Endodermal cell (in vitro differentiated cells): ENCODE results near the gene ST8SIA5. TPM values are rescaled to one million over a fixed set of nuclear protein-coding genes. Genes with fewer than 3 reads are reported as not detected.

Experiments
- DNase-seq: peaks from one replicate; pipeline ENCODE4 v3.0.0-alpha.2; 2017
- H3K27ac ChIP-seq: 2 replicates; pipeline ENCODE4 v1.5.1; 2013; ENCODE audit warnings: mild to moderate bottlenecking, low read depth, low read length, moderate library complexity
- H3K27me3 ChIP-seq: 2 replicates; pipeline ENCODE4 v1.6.1; 2013; ENCODE audit warnings: mild to moderate bottlenecking, low read length, moderate library complexity; ENCODE audit not compliant: insufficient read depth, control insufficient read depth, poor library complexity, severe bottlenecking
- H3K36me3 ChIP-seq: 2 replicates; pipeline ENCODE4 v1.7.0; 2013; ENCODE audit warnings: mild to moderate bottlenecking, low read length, moderate library complexity; ENCODE audit not compliant: control insufficient read depth, insufficient read depth
- H3K4me1 ChIP-seq: one replicate; pipeline ENCODE4 v1.7.0; 2013; ENCODE audit warnings: low read length; ENCODE audit not compliant: control insufficient read depth, insufficient read depth
- H3K4me3 ChIP-seq: 2 replicates; pipeline ENCODE4 v1.5.1; 2013; ENCODE audit warnings: mild to moderate bottlenecking, low read length, moderate library complexity
- H3K9ac ChIP-seq: 2 replicates; pipeline ENCODE4 v1.6.1; 2013; ENCODE audit warnings: mild to moderate bottlenecking, low read length, moderate library complexity; ENCODE audit not compliant: poor library complexity, severe bottlenecking; ENCODE audit errors: extremely low read depth
- H3K9me3 ChIP-seq: 2 replicates; pipeline ENCODE4 v1.6.1; 2013; ENCODE audit warnings: mild to moderate bottlenecking, low read length, moderate library complexity; ENCODE audit not compliant: control insufficient read depth
- H3K27ac Mint-ChIP-seq: 2 replicates; pipeline ENCODE4 v1.8.0; 2020; ENCODE audit warnings: mixed read lengths
- H3K27me3 Mint-ChIP-seq: 2 replicates; pipeline ENCODE4 v1.8.0; 2021; ENCODE audit warnings: mild to moderate bottlenecking, mixed read lengths; ENCODE audit not compliant: insufficient read depth
- H3K36me3 Mint-ChIP-seq: 2 replicates; pipeline ENCODE4 v1.8.0; 2020; ENCODE audit warnings: low read depth, mixed read lengths
- H3K4me1 Mint-ChIP-seq: 2 replicates; pipeline ENCODE4 v1.8.0; 2020; ENCODE audit warnings: mixed read lengths
- H3K4me3 Mint-ChIP-seq: 2 replicates; pipeline ENCODE4 v1.8.0; 2020; ENCODE audit warnings: mild to moderate bottlenecking, moderate library complexity, mixed read lengths
- H3K9me3 Mint-ChIP-seq: 2 replicates; pipeline ENCODE4 v1.8.0; 2020; ENCODE audit warnings: mild to moderate bottlenecking, mixed read lengths
- CTCF ChIP-seq: fragments of 200-600 bp; sonication (generic); conservative IDR thresholded peaks from 2 replicates; pipeline ENCODE4 v1.5.0; 2021; ENCODE audit warnings: antibody characterized with exemption, mild to moderate bottlenecking
- WGBS, 2 experiments: methylation state at CpG; one replicate each; pipeline versions ENCODE4 v1.1.5 to v1.1.7; 2013; ENCODE audit warnings: missing lambda C conversion rate in 2 of 2, mixed read lengths in 1 of 2; ENCODE audit not compliant: insufficient coverage in 1 of 2, insufficient read length in 1 of 2; 5-methylcytosine and 5-hydroxymethylcytosine counted together
- total RNA-seq, 2 donors: library from RNA; stranded (reverse); fragmentation: NEBNext Ultra II Directional in 1 of 2; extraction: Animal tissue kit (Norgen Biotek cat#: 25700) in 1 of 2; gene quantifications; 2 replicates in 1 of 2; 3 replicates in 1 of 2; pipeline ENCODE4 v1.2.1, GENCODE V29; 2021

Gene ST8SIA5
- total RNA-seq, 2 donors from 2014 or later = 0.24 to 0.73 TPM

GRCh38 chr18:46628206-46628605 lies 128.6 kb downstream of the ST8SIA5 start:
- no peak overlapping the region for H3K4me3 ChIP-seq
- peaks cover 3% of the 10 kb centered on the region for H3K36me3 Mint-ChIP-seq
- H3K4me1 Mint-ChIP-seq = peaks cover 2% of the 10 kb centered on the region
- peaks cover 2% of the 10 kb centered on the region for H3K27me3 Mint-ChIP-seq
- H3K9ac ChIP-seq = no peak overlapping the region
- no peaks in the 10 kb centered on the region for H3K36me3 ChIP-seq
- H3K4me3 Mint-ChIP-seq = no peak overlapping the region
- no peak overlapping the region for H3K27ac ChIP-seq
- H3K9me3 Mint-ChIP-seq = no peaks in the 10 kb centered on the region
- 67 to 81% methylated on average over 3 to 5 of the region's 5 CpGs for whole genome bisulfite sequencing, 2 experiments
- H3K4me1 ChIP-seq = no peaks in the 10 kb centered on the region
- no peak for DNase-seq
- no peak for TF ChIP-seq CTCF
- peaks cover 4% of the 10 kb centered on the region for H3K27me3 ChIP-seq
- no peaks in the 10 kb centered on the region for H3K9me3 ChIP-seq
- no peak overlapping the region for H3K27ac Mint-ChIP-seq

GRCh38 chr18:46627136-46627535 lies 129.7 kb downstream of the ST8SIA5 start:
- TF ChIP-seq CTCF = no peak
- H3K27ac Mint-ChIP-seq = no peak overlapping the region
- Histone ChIP-seq H3K27ac (no peak overlapping the region), H3K4me1 (no peaks in the 10 kb centered on the region), H3K27me3 (peaks cover 4% of the 10 kb centered on the region), H3K9ac (no peak overlapping the region), H3K4me3 (no peak overlapping the region), H3K36me3 (no peaks in the 10 kb centered on the region), H3K9me3 (no peaks in the 10 kb centered on the region)
- 96 to 100% methylated on average over 1 to 2 of the region's 2 CpGs for WGBS, 2 experiments
- H3K4me1 Mint-ChIP-seq = peaks cover 2% of the 10 kb centered on the region
- no peak for DNase-seq
- no peak overlapping the region for H3K4me3 Mint-ChIP-seq
- H3K9me3 Mint-ChIP-seq = no peaks in the 10 kb centered on the region
- H3K36me3 Mint-ChIP-seq = peaks cover 3% of the 10 kb centered on the region
- peaks cover 2% of the 10 kb centered on the region for H3K27me3 Mint-ChIP-seq

GRCh38 chr18:46625069-46625468 lies 131.8 kb downstream of the ST8SIA5 start:
- no peak overlapping the region for H3K27ac ChIP-seq
- H3K27me3 ChIP-seq = peaks cover 4% of the 10 kb centered on the region
- WGBS, 2 experiments = 89 to 93% methylated on average over 5 of the region's 5 CpGs
- H3K36me3 Mint-ChIP-seq = no peaks in the 10 kb centered on the region
- DNase-seq = no peak
- H3K27me3 Mint-ChIP-seq = peaks cover 2% of the 10 kb centered on the region
- H3K27ac Mint-ChIP-seq = no peak overlapping the region
- no peaks in the 10 kb centered on the region for H3K4me1 ChIP-seq
- no peak for TF ChIP-seq CTCF
- no peaks in the 10 kb centered on the region for H3K36me3 ChIP-seq
- no peaks in the 10 kb centered on the region for H3K9me3 ChIP-seq
- H3K9ac ChIP-seq = no peak overlapping the region
- H3K4me1 Mint-ChIP-seq = peaks cover 8% of the 10 kb centered on the region
- no peak overlapping the region for H3K4me3 ChIP-seq
- H3K4me3 Mint-ChIP-seq = no peak overlapping the region
- H3K9me3 Mint-ChIP-seq = no peaks in the 10 kb centered on the region
